Panc1 (cell line): Measurements from ENCODE around the gene STXBP1.

Experiments used
- CTCF ChIP-seq: fragments of 450-650 bp; IDR thresholded peaks from 2 replicates; pipeline ENCODE4 v1.5.1; 2017; ENCODE audit warnings: mild to moderate bottlenecking
- POLR2AphosphoS5 ChIP-seq: IDR thresholded peaks from 2 replicates; pipeline ENCODE4 v1.6.1; 2012; ENCODE audit warnings: mild to moderate bottlenecking, low read depth, low read length, moderate library complexity
- REST ChIP-seq, 2 experiments: IDR thresholded peaks; 2 replicates each; pipeline ENCODE4 v1.6.1; 2011 to 2012; ENCODE audit warnings: low read depth in 2 of 2, control low read depth in 1 of 2, low read length in 1 of 2, mild to moderate bottlenecking in 1 of 2, moderate library complexity in 1 of 2; ENCODE audit not compliant: insufficient read depth in 1 of 2
- SIN3A ChIP-seq: IDR thresholded peaks from 2 replicates; pipeline ENCODE4 v1.6.1; 2012; ENCODE audit warnings: low read depth, mild to moderate bottlenecking, low read length, moderate library complexity, borderline replicate concordance; ENCODE audit not compliant: insufficient read depth

- no peak for TF ChIP-seq REST (IDR thresholded peaks at IDR 0.05; ENCODE audit: insufficient read depth in 1 of 2, low read depth in 2 of 2, low read length in 1 of 2)
- TF ChIP-seq CTCF: no peak; the same call in 1 of the 2 replicates
- TF ChIP-seq SIN3A: no peak
- TF ChIP-seq POLR2AphosphoS5: no peak
Measured at GRCh38 chr9:127707766-127708165, 95.7 kb downstream of the STXBP1 start.
